Ishikawa (cell line): ENCODE measurements around the gene ACO2.

Source experiments
- CEBPB ChIP-seq: IDR thresholded peaks from 2 replicates; pipeline ENCODE4 v1.6.1; 2012
- CREB1 ChIP-seq: IDR thresholded peaks from 2 replicates; pipeline ENCODE4 v1.6.1; 2012; ENCODE audit warnings: low read depth
- EGR1 ChIP-seq: IDR thresholded peaks from 2 replicates; pipeline ENCODE4 v1.6.1; 2012
- EP300 ChIP-seq: IDR thresholded peaks from 2 replicates; pipeline ENCODE4 v1.6.1; 2012; ENCODE audit warnings: borderline replicate concordance
- NFIC ChIP-seq: IDR thresholded peaks from 2 replicates; pipeline ENCODE4 v1.6.1; 2012
- TCF12 ChIP-seq: IDR thresholded peaks from 2 replicates; pipeline ENCODE4 v1.6.1; 2012; ENCODE audit warnings: low read depth
- TEAD4 ChIP-seq: IDR thresholded peaks from 2 replicates; pipeline ENCODE4 v1.6.1; 2012
- TF ChIP-seq, protein P1 (sequence below): IDR thresholded peaks from 2 replicates; pipeline ENCODE4 v1.6.1; 2012; ENCODE audit warnings: low read depth, mild to moderate bottlenecking
- TF ChIP-seq, protein P2 (sequence below): IDR thresholded peaks from 2 replicates; pipeline ENCODE4 v1.6.1; 2012

DNA sequence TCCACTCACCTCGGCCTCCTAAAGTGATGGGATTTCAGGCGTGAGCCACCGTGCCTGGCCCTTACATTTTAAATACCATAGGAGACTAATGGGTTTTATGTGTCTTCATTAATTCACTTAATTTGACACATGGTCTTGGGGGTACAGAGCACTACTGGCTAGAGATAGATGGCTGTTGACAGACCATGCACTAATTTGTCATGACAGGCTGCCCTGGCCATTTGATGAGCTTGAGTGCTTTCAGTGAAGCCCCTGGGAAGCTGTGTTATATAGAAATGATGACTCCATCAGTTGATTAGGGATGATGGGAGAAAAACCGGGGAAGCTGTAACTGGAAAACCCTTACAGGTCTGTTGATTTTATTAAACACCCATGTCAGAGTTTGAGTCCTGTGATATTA, 7.0 kb upstream of the ACO2 start:
- TF ChIP-seq, protein P1, sequence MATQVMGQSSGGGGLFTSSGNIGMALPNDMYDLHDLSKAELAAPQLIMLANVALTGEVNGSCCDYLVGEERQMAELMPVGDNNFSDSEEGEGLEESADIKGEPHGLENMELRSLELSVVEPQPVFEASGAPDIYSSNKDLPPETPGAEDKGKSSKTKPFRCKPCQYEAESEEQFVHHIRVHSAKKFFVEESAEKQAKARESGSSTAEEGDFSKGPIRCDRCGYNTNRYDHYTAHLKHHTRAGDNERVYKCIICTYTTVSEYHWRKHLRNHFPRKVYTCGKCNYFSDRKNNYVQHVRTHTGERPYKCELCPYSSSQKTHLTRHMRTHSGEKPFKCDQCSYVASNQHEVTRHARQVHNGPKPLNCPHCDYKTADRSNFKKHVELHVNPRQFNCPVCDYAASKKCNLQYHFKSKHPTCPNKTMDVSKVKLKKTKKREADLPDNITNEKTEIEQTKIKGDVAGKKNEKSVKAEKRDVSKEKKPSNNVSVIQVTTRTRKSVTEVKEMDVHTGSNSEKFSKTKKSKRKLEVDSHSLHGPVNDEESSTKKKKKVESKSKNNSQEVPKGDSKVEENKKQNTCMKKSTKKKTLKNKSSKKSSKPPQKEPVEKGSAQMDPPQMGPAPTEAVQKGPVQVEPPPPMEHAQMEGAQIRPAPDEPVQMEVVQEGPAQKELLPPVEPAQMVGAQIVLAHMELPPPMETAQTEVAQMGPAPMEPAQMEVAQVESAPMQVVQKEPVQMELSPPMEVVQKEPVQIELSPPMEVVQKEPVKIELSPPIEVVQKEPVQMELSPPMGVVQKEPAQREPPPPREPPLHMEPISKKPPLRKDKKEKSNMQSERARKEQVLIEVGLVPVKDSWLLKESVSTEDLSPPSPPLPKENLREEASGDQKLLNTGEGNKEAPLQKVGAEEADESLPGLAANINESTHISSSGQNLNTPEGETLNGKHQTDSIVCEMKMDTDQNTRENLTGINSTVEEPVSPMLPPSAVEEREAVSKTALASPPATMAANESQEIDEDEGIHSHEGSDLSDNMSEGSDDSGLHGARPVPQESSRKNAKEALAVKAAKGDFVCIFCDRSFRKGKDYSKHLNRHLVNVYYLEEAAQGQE, result no peak
- TF ChIP-seq CREB1, result no peak
- TF ChIP-seq EP300, result no peak
- TF ChIP-seq TEAD4, result no peak
- TF ChIP-seq NFIC, result no peak
- TF ChIP-seq, protein P2, sequence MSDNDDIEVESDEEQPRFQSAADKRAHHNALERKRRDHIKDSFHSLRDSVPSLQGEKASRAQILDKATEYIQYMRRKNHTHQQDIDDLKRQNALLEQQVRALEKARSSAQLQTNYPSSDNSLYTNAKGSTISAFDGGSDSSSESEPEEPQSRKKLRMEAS, result no peak
- TF ChIP-seq EGR1, result no peak
- no peak for TF ChIP-seq CEBPB
- no peak for TF ChIP-seq TCF12
